ENCODE results near the gene RAB32.

GRCh38 chr6:146553377-146554135 lies 9.9 kb downstream of the RAB32 start:
- TF ChIP-seq POLR2A (IDR thresholded peaks at IDR 0.05) (no peak), CTCF (IDR thresholded peaks at IDR 0.05) (no peak), POLR2AphosphoS5 (IDR thresholded peaks at IDR 0.05) (no peak)

Data from prostate gland (tissue), 2 donors.